WTC11 (cell line): ENCODE data around the gene NRXN3. TPM values are rescaled to one million over a fixed set of nuclear protein-coding genes. Genes with fewer than 3 reads are reported as not detected.

ENCODE experiments used
- ATAC-seq: fragments of 200-7000 bp; cut with Tn5 transposase; 2 replicates; pipeline ENCODE4 v1.10.0; 2021; ENCODE audit warnings: mild to moderate bottlenecking, moderate library complexity
- CTCF ChIA-PET: fragments of 300-600 bp; sonication (Branson Sonifier 250); formaldehyde crosslinking; loops from one replicate; lab custom pipeline; 2021; ENCODE audit warnings: antibody characterized with exemption; lab: Charles Lee
- POLR2A ChIA-PET: fragments of 350-600 bp; sonication (Branson Sonifier 250); formaldehyde crosslinking; loops from one replicate; lab custom pipeline; 2021; ENCODE audit warnings: antibody characterized with exemption; lab: Charles Lee
- DNase-seq: peaks from one replicate; pipeline ENCODE4 v3.0.0; 2021; ENCODE audit warnings: low spot score
- H3K27ac Mint-ChIP-seq: 2 replicates; pipeline ENCODE4 v1.8.0; 2021; ENCODE audit warnings: mixed read lengths
- H3K27me3 Mint-ChIP-seq: 2 replicates; pipeline ENCODE4 v1.8.0; 2021; ENCODE audit warnings: low read depth, mild to moderate bottlenecking, moderate library complexity, mixed read lengths
- H3K36me3 Mint-ChIP-seq: 2 replicates; pipeline ENCODE4 v1.8.0; 2021; ENCODE audit warnings: mixed read lengths
- H3K4me1 Mint-ChIP-seq: 2 replicates; pipeline ENCODE4 v1.8.0; 2022; ENCODE audit warnings: mixed read lengths
- H3K4me3 Mint-ChIP-seq: 2 replicates; pipeline ENCODE4 v1.8.0; 2021; ENCODE audit warnings: mild to moderate bottlenecking, moderate library complexity, mixed read lengths
- H3K9me3 Mint-ChIP-seq: 2 replicates; pipeline ENCODE4 v1.8.0; 2021; ENCODE audit warnings: mixed read lengths
- AFF4 ChIP-seq: sonication (generic); formaldehyde crosslinking; IDR thresholded peaks from 2 replicates; pipeline ENCODE4 v1.8.1; 2023; ENCODE audit warnings: mild to moderate bottlenecking, missing genetic modification reagents, borderline replicate concordance
- CBFB ChIP-seq: sonication (generic); formaldehyde crosslinking; IDR thresholded peaks from 2 replicates; pipeline ENCODE4 v1.8.1; 2022; ENCODE audit warnings: mild to moderate bottlenecking, low read depth, missing genetic modification reagents
- CREM ChIP-seq: sonication (generic); formaldehyde crosslinking; IDR thresholded peaks from 2 replicates; pipeline ENCODE4 v1.8.1; 2022; ENCODE audit warnings: mild to moderate bottlenecking, missing genetic modification reagents, moderate library complexity
- ELF4 ChIP-seq: sonication (generic); formaldehyde crosslinking; IDR thresholded peaks from 2 replicates; pipeline ENCODE4 v1.8.1; 2022; ENCODE audit warnings: low read depth, mild to moderate bottlenecking, moderate library complexity, missing genetic modification reagents
- ESRRA ChIP-seq: sonication (generic); formaldehyde crosslinking; IDR thresholded peaks from 2 replicates; pipeline ENCODE4 v1.8.1; 2022; ENCODE audit warnings: mild to moderate bottlenecking, missing genetic modification reagents, borderline replicate concordance
- FOXP1 ChIP-seq: sonication (generic); formaldehyde crosslinking; IDR thresholded peaks from 2 replicates; pipeline ENCODE4 v1.8.0; 2022; ENCODE audit warnings: missing genetic modification reagents, mild to moderate bottlenecking, moderate library complexity, borderline replicate concordance
- NFATC4 ChIP-seq: fragments of 250-450 bp; sonication (Bioruptor Pico); IDR thresholded peaks from 2 replicates; pipeline ENCODE4 v1.9.0; 2021; ENCODE audit warnings: mild to moderate bottlenecking
- NFE2L1 ChIP-seq: sonication (generic); formaldehyde crosslinking; IDR thresholded peaks from 2 replicates; pipeline ENCODE4 v1.8.1; 2023; ENCODE audit warnings: missing genetic modification reagents
- NFYB ChIP-seq: sonication (generic); formaldehyde crosslinking; conservative IDR thresholded peaks from 2 replicates; pipeline ENCODE4 v1.8.0; 2022; ENCODE audit warnings: low read depth, missing genetic modification reagents
- NR3C1 ChIP-seq: sonication (generic); formaldehyde crosslinking; conservative IDR thresholded peaks from 2 replicates; pipeline ENCODE4 v1.8.1; 2023; ENCODE audit warnings: low read depth, mild to moderate bottlenecking, missing genetic modification reagents
- PRRX2 ChIP-seq: fragments of 250-450 bp; sonication (Bioruptor Pico); IDR thresholded peaks from 2 replicates; pipeline ENCODE4 v1.8.0; 2021; ENCODE audit warnings: mild to moderate bottlenecking
- RORB ChIP-seq: fragments of 250-450 bp; sonication (Bioruptor Pico); IDR thresholded peaks from 2 replicates; pipeline ENCODE4 v1.9.0; 2021; ENCODE audit warnings: mild to moderate bottlenecking
- TCF7 ChIP-seq: sonication (generic); formaldehyde crosslinking; IDR thresholded peaks from 2 replicates; pipeline ENCODE4 v1.8.0; 2022; ENCODE audit warnings: mild to moderate bottlenecking, low read depth, missing genetic modification reagents, moderate library complexity
- TP53 ChIP-seq: sonication (generic); formaldehyde crosslinking; IDR thresholded peaks from 2 replicates; pipeline ENCODE4 v1.8.1; 2023; ENCODE audit warnings: mild to moderate bottlenecking, missing genetic modification reagents
- ZBTB21 ChIP-seq: sonication (generic); formaldehyde crosslinking; IDR thresholded peaks from 2 replicates; pipeline ENCODE4 v1.8.1; 2023; ENCODE audit warnings: mild to moderate bottlenecking, missing genetic modification reagents, borderline replicate concordance
- ZMAT4 ChIP-seq: fragments of 250-450 bp; sonication (Bioruptor Pico); IDR thresholded peaks from 2 replicates; pipeline ENCODE4 v1.9.0; 2021; ENCODE audit warnings: mild to moderate bottlenecking
- ZNF121 ChIP-seq: sonication (generic); formaldehyde crosslinking; IDR thresholded peaks from 2 replicates; pipeline ENCODE4 v1.8.0; 2023; ENCODE audit warnings: missing genetic modification reagents
- ZNF232 ChIP-seq: sonication (generic); formaldehyde crosslinking; IDR thresholded peaks from 2 replicates; pipeline ENCODE4 v1.8.0; 2022; ENCODE audit warnings: mild to moderate bottlenecking, missing genetic modification reagents
- ZNF263 ChIP-seq: sonication (generic); formaldehyde crosslinking; IDR thresholded peaks from 2 replicates; pipeline ENCODE4 v1.8.1; 2022; ENCODE audit warnings: low read depth, mild to moderate bottlenecking, moderate library complexity, missing genetic modification reagents
- ZSCAN18 ChIP-seq: fragments of 250-450 bp; sonication (Bioruptor Pico); IDR thresholded peaks from 2 replicates; pipeline ENCODE4 v2.1.2; 2022; ENCODE audit warnings: mild to moderate bottlenecking, moderate library complexity
- total RNA-seq: library from RNA; stranded (reverse); gene quantifications from 3 replicates; pipeline ENCODE4 v1.2.3, GENCODE V29; 2021

NRXN3 gene
- total RNA-seq, 1 experiment from 2014 or later: 3.0 TPM

- H3K27ac Mint-ChIP-seq: no peak overlapping the region
- no peaks in the 10 kb centered on the region for H3K27me3 Mint-ChIP-seq
- DNase-seq: no peak
- H3K4me1 Mint-ChIP-seq: peaks cover 27% of the 10 kb centered on the region
- CTCF ChIA-PET: no interaction called here
- ATAC-seq: no peak
- TF ChIP-seq ZSCAN18 (CRISPR knock-in tag) (no peak), ESRRA (CRISPR knock-in tag) (no peak), ZNF263 (CRISPR knock-in tag) (no peak), NFATC4 (no peak), FOXP1 (CRISPR knock-in tag) (no peak), ZBTB21 (no peak), AFF4 (CRISPR knock-in tag) (no peak), ELF4 (CRISPR knock-in tag) (no peak), TCF7 (CRISPR knock-in tag) (no peak), NR3C1 (CRISPR knock-in tag) (no peak), ZNF232 (CRISPR knock-in tag) (no peak), RORB (no peak), NFE2L1 (no peak), CREM (CRISPR knock-in tag) (no peak), PRRX2 (CRISPR knock-in tag) (no peak), ZMAT4 (CRISPR knock-in tag) (no peak), TP53 (CRISPR knock-in tag) (no peak), ZNF121 (CRISPR knock-in tag) (no peak)
- H3K4me3 Mint-ChIP-seq: no peak overlapping the region
- no peaks in the 10 kb centered on the region for H3K9me3 Mint-ChIP-seq
- POLR2A ChIA-PET: no interaction called here
- H3K36me3 Mint-ChIP-seq: no peaks in the 10 kb centered on the region
These were observed 3.3 kb downstream of the NRXN3 start for GRCh38 chr14:78173346-78174035.

GRCh38 chr14:78175412-78175811, 5.2 kb downstream of the NRXN3 start:
- Mint-ChIP-seq H3K4me1 (peaks cover 23% of the 10 kb centered on the region), H3K4me3 (no peak overlapping the region), H3K27me3 (no peaks in the 10 kb centered on the region), H3K27ac (no peak overlapping the region), H3K9me3 (no peaks in the 10 kb centered on the region), H3K36me3 (no peaks in the 10 kb centered on the region)
- CTCF ChIA-PET: interaction anchor here (0.8 kb wide), 1 partner anchor 391 kb away, joined by 3 read pairs; no protein-coding TSS in a partner anchor
- no peak for TF ChIP-seq TCF7 (CRISPR knock-in tag)
- no peak for TF ChIP-seq CBFB (CRISPR knock-in tag)
- TF ChIP-seq ZBTB21: no peak
- no peak for TF ChIP-seq NFYB
- POLR2A ChIA-PET: no interaction called here
- DNase-seq: no peak
- no peak for ATAC-seq
